GM18519 (cell line): ENCODE results near the gene NUMB.

Experiments used
- ATAC-seq: cut with Tn5 transposase; IDR thresholded peaks from one replicate; pipeline ENCODE4 v1.9.1; 2021; ENCODE audit warnings: mild to moderate bottlenecking, moderate library complexity; ENCODE audit not compliant: unreplicated experiment, low FRiP score

Gene NUMB

DNA sequence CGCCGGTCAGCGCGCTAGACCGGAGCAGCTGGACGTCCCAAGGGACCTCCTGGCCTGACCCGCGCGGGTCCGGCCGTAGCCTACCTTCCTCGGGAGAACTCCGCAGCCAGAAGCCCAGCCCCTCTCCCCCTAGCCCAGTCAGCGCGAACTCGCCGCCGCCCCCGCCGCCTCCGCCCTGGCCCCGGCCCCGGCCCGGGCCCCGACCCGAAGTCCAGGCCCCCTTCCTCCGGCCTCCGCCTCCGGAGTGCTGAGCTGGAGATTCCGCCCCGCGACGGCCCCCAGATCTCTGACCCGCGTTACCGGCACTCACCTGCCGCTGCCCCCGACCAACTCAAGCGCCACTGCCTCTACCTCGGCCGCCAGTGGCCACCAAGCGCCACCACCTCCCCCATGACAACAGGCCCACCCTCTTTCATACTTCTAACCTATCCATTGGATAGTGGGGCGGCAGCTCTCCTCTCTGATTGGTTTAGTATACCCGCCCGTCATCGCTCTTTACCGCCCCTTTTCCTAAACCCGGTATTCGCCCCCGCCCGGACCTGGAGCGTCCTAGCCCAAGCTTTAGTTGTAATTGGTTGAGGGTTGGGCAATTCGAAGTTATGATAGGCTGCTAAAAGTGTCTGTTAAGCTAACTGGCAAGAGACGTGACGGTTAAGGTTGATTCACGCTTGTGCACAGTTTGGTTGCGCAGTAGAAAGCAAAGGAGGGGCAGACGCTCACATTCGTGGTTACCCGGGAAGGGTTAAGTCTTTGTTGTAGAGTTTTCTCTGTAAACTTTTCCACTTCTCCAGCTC, at the start of gene NUMB:
Gene NUMB (minus strand): TSS at position 364 of the 794 bp plus-strand sequence. CDS start 102,795 bp downstream, outside the sequence.
- ATAC-seq = peak; percentile 89

DNA sequence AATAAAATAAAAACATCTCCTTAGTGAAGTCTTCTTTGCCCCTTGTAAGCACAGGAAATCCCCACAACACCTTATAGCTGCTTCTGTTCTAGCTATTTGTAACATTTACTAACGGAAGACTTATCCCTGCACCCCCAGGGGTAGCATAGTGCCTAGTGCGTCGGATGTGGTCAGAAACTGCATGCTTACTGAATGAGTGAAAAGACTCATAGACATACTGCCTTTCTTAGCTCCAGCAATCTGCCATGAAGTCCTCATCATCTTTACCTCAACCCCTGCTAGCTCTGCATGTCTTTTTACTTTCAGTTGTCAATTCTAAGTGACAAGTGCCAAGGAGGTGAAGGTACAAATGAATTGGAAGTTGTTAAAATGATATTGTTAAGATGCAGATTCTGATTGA, 45.3 kb upstream of the NUMB start:
- no peak for ATAC-seq

DNA sequence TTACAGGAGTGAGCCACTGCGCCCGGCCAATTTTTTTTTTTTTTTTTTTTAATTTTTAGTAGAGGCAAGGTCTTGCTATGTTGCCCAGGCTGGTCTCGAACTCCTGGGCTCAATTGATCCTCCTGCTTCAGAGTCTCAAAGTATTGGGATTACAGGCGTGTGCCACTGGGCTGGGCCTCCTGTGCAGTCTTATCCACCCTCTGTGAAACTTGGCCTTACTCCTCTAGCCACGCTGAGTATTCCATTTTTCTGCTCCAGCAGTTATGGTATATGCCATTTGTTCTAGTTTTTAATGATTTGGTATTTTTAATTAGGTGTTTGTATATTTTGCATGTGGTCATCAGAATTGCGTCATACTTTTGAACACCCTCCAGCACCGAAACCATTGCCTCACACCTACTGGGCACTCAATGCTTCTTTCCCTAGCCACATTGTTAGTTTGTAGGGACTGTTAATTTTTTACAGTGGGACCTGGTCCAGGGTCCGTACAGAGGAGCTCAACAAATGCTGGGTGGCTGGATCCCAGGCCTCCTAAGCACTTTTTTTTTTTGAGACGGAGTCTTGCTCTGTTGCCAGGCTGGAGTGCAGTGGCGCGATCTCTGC, 43.8 kb upstream of the NUMB start:
- ATAC-seq = no peak

DNA sequence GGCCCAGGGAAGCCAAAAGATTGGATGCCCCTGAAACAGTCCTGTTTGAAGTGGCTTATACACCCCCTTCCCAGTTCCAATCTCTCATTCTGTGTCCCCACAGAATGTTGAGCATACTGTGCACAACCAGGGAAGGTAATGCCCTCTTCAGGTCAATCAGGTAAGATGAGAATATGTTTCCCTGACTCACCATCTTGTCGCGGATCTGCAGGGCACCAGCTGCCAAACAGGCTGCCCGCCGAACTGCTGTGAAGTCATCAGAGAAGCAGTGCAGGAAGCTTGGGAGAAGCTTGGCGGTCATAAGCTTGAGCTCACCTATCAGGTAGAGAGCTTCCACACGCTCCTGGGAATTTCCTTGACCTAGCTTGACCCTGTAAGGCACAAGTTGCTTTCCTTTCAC, 42.0 kb upstream of the NUMB start:
- ATAC-seq = no peak

DNA sequence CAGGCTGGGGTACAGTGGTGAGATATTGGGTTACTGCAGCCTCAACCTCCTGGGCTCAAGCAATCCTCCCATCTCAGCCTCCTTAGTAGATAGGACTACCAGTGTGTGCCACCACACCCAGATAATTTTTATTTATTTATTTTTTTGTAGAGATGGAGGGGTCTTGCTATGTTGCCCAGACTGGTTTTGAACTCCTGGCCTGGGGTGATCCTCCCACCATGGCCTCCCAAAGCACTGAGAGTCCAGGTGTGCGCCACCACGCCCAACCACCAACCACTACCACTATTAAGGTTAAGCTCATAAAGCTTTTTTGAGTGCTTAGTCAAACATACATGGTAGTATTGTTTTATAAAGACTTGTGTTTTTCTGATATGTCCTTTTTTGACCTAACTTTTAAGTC, 36.2 kb upstream of the NUMB start:
- no peak for ATAC-seq

DNA sequence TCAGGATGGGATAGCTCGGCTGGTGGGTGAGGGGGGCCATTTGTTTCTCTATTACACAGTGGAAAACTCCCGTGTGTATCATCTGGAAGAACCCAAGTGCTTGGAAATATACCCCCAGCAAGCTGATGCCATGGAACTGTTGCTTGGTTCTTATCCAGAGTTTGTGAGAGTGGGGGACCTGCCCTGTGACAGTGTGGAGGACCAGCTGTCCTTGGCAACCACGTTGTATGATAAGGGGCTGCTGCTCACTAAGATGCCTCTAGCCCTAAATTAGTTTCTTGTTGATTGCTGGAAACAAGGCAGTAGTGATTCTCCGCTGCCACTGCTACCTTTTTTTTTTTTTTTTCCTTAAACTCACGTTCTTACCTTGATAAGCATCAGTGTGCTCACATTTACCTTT, 34.3 kb upstream of the NUMB start:
- no peak for ATAC-seq

DNA sequence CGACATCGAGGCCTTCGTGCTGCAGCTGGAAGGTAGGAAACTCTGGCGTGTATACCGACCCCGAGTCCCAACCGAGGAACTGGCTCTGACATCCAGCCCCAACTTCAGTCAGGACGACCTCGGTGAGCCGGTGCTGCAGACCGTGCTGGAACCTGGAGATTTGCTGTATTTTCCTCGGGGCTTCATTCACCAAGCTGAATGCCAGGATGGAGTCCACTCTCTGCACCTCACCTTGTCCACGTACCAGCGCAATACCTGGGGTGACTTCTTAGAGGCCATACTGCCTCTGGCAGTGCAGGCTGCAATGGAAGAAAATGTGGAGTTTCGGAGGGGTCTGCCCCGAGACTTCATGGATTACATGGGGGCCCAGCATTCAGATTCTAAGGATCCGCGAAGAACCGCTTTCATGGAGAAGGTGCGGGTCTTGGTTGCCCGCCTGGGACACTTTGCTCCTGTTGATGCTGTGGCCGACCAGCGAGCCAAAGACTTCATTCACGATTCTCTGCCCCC, 33.8 kb upstream of the NUMB start:
- ATAC-seq = no peak

DNA sequence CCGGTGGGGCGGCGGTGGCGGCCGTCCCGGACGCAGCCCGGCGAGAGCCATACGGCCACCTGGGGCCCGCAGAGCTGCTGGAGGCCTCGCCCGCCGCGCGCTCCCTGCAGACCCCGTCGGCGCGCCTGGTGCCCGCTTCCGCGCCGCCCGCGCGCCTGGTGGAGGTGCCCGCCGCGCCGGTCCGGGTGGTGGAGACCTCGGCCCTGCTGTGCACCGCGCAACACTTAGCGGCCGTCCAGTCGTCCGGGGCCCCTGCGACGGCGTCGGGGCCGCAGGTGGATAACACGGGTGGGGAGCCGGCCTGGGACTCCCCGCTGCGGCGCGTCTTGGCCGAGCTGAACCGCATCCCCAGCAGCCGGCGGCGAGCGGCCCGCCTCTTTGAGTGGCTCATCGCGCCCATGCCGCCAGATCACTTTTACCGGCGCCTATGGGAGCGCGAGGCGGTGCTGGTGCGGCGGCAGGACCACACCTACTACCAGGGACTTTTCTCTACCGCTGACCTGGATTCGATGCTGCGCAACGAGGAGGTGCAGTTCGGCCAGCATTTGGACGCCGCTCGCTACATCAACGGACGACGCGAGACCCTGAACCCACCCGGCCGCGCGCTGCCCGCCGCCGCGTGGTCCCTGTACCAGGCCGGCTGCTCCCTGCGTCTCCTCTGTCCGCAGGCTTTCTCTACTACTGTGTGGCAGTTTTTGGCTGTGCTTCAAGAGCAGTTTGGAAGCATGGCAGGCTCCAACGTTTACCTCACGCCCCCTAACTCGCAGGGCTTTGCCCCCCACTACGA, 33.1 kb upstream of the NUMB start:
- peak; percentile 21 for ATAC-seq

DNA sequence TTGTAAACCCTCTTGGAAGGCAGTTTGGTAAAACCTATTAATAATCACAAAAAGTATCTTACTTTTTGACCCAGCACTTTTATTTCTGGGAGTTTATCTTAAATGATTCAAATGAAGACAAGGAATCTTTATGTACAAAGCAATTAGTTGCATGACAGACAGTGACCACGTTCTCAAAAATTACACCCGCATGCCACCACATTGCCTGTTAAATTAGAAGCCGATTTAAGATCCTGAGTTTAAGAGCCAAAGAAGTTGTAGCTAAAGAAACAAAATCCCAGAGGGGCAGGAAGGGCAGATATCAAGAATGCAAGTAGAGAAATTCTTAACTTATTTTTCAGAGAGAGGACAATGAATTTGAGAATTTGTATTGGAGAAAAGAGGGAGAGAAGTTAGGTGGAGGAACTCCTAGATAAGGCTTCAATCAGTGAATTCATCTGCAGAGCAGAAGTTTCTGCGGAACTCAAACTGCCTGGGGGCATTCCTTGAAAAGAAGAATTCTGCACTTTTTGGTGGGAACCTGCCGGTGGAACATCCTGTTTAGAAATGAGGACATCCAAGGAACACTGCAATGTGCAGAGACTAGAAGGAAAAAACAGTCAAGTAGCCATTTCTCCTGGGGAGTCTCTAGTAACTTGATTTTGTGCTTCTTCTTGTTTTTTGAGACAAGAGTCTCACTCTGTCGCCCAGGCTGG, 31.3 kb upstream of the NUMB start:
- ATAC-seq = no peak

DNA sequence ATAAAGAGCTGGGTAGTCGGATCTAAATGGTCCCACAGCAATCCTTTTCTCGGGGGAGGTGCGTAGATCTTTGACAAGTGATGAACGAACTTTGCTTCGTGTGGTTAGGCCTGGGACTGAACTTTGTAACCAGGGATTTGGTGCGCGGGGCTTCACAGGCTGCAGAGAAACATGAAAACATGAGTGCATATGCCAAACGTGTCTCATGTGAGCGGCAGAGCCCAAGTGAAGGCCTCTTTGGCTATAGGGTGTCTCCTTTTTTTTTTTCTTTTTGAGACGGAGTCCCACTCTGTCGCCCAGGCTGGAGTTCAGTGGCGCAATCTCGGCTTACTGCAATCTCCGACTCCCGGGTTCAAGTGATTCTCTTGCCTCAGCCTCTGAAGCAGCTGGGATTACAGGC, 20.3 kb upstream of the NUMB start:
- ATAC-seq = no peak

DNA sequence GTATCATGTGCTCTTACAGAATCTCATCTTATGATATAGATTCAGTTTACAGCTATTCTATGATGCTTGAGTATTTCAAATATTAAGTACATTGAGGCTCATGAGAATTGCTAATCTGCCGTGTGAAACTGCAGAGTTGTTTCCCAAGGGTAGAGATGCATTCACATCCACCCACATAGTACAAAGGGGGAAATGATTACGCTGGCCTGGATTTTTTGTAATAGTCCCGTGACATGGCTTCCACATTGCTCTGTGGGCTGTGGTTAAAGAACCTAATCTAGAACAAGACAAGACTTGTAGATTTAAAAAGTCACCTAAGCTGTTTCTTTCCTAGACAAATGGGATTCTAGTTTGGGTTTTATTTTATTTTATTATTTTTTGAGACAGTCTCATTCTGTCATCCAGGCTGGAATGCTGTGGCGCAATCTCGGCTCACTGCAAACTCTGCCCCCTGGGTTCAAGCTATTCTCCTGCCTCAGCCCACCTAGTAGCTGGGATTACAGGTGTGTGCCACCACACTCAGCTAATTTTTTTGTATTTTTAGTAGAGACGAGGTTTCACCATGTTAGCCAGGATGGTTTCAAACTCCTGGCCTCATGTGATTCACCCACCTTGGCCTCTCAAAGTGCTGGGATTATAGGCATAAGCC, 19.4 kb upstream of the NUMB start:
- ATAC-seq = no peak

DNA sequence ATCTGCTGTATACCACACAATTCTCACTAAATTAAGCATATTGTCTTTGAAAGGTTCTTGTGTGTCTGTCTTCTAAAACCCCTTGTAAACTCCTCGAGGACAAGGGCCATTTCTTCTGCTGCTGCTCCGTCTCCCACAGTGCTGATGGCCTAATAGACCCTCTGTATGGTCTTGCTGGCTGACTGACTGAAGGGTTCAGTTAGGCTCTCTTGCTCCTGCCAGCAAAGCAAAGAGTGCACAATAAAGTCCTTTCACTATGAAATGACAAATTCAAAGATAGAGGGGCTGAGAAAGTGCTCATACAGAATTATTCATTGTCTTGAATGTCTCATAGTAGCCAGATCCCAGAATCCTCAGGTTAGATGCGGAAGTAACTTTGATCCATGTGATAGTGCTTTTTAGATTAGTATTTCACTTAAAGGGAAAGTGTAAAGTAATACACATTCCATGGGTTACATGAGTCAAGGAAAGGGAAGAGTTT, 18.1 kb upstream of the NUMB start:
- no peak for ATAC-seq

DNA sequence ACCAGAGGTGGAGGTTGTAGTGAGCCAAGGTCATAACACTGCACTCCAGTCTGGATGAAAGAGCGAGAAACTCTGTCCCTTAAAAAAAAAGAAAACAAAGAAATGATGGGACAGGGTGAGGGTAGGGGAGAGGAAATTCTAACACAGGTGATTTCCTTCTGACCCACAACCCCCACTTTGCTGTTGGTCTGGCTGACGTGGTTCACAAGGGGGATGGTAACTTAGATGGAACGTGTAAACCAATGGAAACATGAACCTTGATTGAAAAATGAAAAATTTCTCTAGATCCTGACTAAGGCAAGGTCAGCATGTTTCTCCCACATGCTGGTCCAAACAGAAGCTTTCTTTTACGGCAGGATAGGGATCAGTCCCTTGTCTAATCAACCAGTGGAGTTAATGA, 16.6 kb upstream of the NUMB start:
- no peak for ATAC-seq

DNA sequence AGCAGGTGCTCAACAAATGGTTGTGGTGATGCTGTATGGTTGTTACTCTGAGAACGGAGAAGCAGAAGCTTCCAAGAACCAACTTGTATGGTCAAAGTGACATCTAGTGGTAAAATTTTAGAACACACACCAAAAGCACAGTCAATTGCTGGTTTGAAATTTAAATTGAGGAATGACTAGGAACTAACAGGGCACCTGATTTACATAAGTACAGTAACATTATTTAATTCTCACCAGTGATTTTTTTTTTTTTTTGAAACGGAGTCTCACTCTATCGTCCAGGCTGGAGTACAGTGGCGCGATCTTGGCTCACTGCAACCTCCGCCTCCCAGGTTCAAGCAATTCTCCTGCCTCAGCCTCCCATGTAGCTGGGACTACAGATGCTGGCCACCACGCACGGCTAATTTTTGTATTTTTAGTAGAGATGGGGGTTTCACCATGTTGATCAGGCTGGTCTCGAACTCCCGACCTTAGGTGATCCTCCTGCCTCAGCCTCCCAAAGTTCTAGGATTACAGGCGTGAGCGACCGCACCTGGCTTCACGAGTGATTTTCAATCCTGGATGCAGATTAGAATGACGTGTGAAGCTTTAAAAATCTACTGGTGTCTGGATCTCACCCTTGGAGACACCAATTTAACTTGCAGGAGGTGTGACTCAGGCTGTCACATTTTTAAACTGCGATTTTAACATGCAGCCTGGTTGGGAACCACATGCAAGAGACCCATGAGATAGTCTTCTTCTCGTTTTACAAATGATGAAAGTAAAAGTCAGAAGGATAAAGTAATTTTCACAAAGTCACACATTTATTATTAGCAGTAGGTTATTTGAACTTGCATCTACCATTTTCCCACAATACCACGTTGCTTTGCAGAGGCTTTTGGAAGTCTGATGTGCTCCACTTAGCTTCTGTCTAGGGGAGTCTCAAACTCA, 14.1 kb upstream of the NUMB start:
- no peak for ATAC-seq

DNA sequence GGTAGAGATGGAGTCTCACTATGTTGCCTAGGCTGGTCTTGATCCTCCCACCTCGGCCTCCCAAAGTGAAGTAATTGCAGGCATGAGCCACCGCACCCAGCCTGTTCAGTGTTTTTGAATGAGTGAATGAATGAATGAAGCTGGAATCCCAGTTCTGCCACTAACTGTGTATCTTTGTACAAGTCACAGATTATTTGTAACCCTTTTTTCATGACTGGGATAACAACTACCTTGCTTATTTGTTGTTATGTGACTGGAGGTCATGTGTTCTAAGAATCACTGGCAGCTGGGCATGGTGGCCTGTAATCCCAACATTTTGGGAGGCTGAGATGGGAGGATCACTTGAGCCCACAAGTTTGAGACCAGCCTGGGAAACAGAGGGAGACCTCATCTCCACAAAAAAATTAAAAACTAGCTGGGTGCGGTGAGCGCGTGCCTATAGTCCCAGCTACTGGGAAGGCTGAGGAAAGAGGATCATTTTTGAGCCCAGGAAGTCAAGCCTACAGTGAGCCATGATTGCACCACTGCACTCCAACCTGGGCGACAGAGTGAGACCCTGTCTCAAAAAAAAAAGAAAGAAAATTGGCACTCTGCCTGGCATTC, 13.3 kb upstream of the NUMB start:
- no peak for ATAC-seq

DNA sequence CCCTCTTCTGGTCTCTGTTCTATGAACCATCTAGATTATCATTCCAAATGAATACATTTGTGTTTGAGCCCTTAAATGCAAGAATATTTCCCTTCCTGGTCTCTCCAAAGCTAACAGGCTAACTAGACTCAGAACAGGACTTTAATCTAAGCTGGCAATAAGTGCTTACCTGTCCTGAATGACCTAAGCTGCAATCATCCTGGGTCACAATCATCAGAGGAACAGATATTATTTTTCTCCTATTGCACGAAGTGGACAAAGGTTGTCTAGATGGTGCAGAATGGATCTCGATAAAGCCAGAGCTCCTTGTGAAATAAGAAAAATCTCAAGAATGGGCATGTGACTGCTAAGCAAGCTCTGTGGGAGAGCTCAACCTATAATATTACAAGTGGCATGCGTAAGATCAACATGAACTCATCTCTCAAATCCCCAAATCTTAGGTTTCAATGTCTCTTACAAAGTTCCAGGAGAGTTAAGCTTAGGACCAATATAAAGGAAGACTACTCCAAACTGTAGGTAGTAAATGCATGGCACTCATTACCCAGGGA, 10.6 kb upstream of the NUMB start:
- ATAC-seq = no peak

DNA sequence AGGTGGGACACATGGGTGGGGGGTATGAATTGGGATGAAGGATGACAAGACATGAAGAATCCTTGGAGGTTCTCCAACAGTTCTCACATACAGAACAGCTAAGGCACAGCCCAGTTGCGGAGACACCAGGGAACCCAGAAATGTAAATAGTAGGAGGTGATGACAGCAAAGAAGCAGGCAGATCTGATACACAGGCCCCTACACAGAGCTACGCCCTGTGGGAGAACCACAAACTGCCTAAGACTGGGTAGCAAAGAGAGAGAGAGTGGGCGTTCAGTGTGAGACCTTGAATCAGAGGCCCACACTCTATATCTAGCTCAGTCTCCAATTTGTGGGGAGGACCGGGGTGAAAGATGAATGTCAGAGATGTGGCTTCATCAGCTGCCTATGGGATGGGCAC, 9.5 kb upstream of the NUMB start:
- ATAC-seq = no peak

DNA sequence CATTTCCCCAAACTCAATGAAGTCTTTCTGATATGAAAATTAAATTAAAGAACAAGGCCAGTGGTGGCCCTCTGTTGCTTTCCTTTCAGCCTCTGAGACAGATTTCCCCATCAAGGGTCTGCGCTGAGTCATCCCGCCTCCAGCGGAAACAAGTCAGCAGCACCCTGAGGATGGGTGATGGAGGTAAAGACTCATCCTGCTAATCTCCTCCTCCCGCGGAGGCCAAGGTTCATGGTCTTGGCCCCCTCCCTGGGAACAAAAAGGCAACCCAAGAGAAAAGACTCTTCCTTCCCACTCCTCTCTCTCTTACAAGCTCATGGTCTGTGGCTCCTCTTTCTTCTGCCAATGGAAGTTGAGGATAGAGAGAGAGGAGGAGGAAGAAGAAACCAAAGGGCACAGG, 9.0 kb upstream of the NUMB start:
- no peak for ATAC-seq
